Prostate gland (tissue), 2 donors: Measurements from ENCODE around the gene BECN2. TPM values are rescaled to one million over a fixed set of nuclear protein-coding genes. Genes with fewer than 3 reads are reported as not detected.

Source experiments
- DNase-seq: peaks from one replicate; pipeline ENCODE4 v3.0.0-alpha.2; 2019; ENCODE audit warnings: low spot score
- H3K27ac ChIP-seq, 2 donors: fragments of 200-600 bp; sonication (generic); 2 replicates each; pipeline ENCODE4 v1.5.1; 2017 to 2019
- H3K27me3 ChIP-seq: fragments of 200-600 bp; sonication (generic); replicated peaks from 2 replicates; pipeline ENCODE4 v1.5.1; 2019; ENCODE audit not compliant: insufficient read depth
- H3K36me3 ChIP-seq, 2 donors: fragments of 200-600 bp; sonication (generic); 1 replicate in 1 of 2; 2 replicates in 1 of 2; pipeline versions ENCODE4 v1.5.1 to v1.8.1; 2017 to 2019
- H3K4me1 ChIP-seq: fragments of 200-600 bp; sonication (generic); replicated peaks from 2 replicates; pipeline ENCODE4 v1.5.1; 2019
- H3K4me3 ChIP-seq, 2 donors: fragments of 200-600 bp; sonication (generic); 2 replicates each; pipeline ENCODE4 v1.5.1; 2017 to 2019
- H3K9me3 ChIP-seq: fragments of 200-600 bp; sonication (generic); 2 replicates; pipeline ENCODE4 v1.5.1; 2017
- CTCF ChIP-seq, 4 experiments: fragments of 200-600 bp in 2 of 4; fragments of 450-650 bp in 2 of 4; sonication (generic) in 2 of 4; IDR thresholded peaks; 1 replicate in 3 of 4; 2 replicates in 1 of 4; pipeline ENCODE4 v1.5.1; 2016 to 2019; ENCODE audit warnings: antibody characterized with exemption in 4 of 4, mild to moderate bottlenecking in 2 of 4, moderate library complexity in 2 of 4
- POLR2A ChIP-seq: fragments of 450-650 bp; IDR thresholded peaks from one replicate; pipeline ENCODE4 v1.6.1; 2016; ENCODE audit warnings: antibody characterized with exemption, mild to moderate bottlenecking
- POLR2AphosphoS5 ChIP-seq: sonication (generic); formaldehyde crosslinking; IDR thresholded peaks from one replicate; pipeline ENCODE4 v1.6.1; 2017; ENCODE audit warnings: antibody characterized with exemption
- WGBS: methylation state at CpG from one replicate; pipeline ENCODE4 v1.1.5; 2018; 5-methylcytosine and 5-hydroxymethylcytosine counted together
- intact Hi-C: fragments of 100-400 bp; cut with DNase I; formaldehyde crosslinking; loops from one replicate; pipeline ENCODE4 v1.14.2; 2022
- total RNA-seq, 2 donors: library from RNA; depleted of rRNA; stranded (reverse); fragments of >200 nt; gene quantifications; one replicate each; pipeline ENCODE4 v1.1.0, GENCODE V29; 2016

The BECN2 gene
- total RNA-seq, 2 donors from 2014 or later: not detected

GRCh38 chr1:241950390-241950789, 7.2 kb upstream of the BECN2 start:
- intact Hi-C loops: no loop called here
- Histone ChIP-seq H3K36me3 (no peaks in the 10 kb centered on the region), H3K4me3 (no peak overlapping the region), H3K4me1 (no peaks in the 10 kb centered on the region), H3K9me3 (no peaks in the 10 kb centered on the region), H3K27ac (no peak overlapping the region), H3K27me3 (no peaks in the 10 kb centered on the region)
- WGBS: 40% methylated on average over 5 of the region's 5 CpGs
- TF ChIP-seq CTCF (IDR thresholded peaks at IDR 0.05): no peak
- no peak for TF ChIP-seq POLR2AphosphoS5
- no peak for TF ChIP-seq POLR2A
- no peak for DNase-seq

- H3K4me1 ChIP-seq: no peaks in the 10 kb centered on the region
- no peak overlapping the region for H3K27ac ChIP-seq
- H3K36me3 ChIP-seq: no peaks in the 10 kb centered on the region
- TF ChIP-seq POLR2AphosphoS5: no peak
- TF ChIP-seq CTCF (IDR thresholded peaks at IDR 0.05): no peak
- no peaks in the 10 kb centered on the region for H3K27me3 ChIP-seq
- WGBS: 69% methylated on average over 2 of the region's 2 CpGs
- no peak for DNase-seq
- intact Hi-C loops: no loop called here
- no peak overlapping the region for H3K4me3 ChIP-seq
- H3K9me3 ChIP-seq: no peaks in the 10 kb centered on the region
Observed at GRCh38 chr1:241962153-241962552, 4.6 kb downstream of the BECN2 start.

GRCh38 chr1:241963722-241964121, 6.2 kb downstream of the BECN2 start:
- no peaks in the 10 kb centered on the region for H3K36me3 ChIP-seq
- TF ChIP-seq CTCF (IDR thresholded peaks at IDR 0.05) (no peak), POLR2AphosphoS5 (no peak), POLR2A (no peak)

GRCh38 chr1:241964550-241965282, 7.1 kb downstream of the BECN2 start:
- no peaks in the 10 kb centered on the region for H3K36me3 ChIP-seq
- H3K4me3 ChIP-seq: no peak overlapping the region
- no peaks in the 10 kb centered on the region for H3K27me3 ChIP-seq
- intact Hi-C loops: no loop called here
- 80% methylated on average over 8 of the region's 8 CpGs for WGBS
- H3K27ac ChIP-seq: no peak overlapping the region
- DNase-seq: no peak
- TF ChIP-seq POLR2A (no peak), CTCF (IDR thresholded peaks at IDR 0.05) (no peak), POLR2AphosphoS5 (no peak)
- H3K9me3 ChIP-seq: no peaks in the 10 kb centered on the region
- no peaks in the 10 kb centered on the region for H3K4me1 ChIP-seq

More at GRCh38 chr1:241963722-241964121, 6.2 kb downstream of the BECN2 start:
- no peak for DNase-seq
- Histone ChIP-seq H3K27me3 (no peaks in the 10 kb centered on the region), H3K9me3 (no peaks in the 10 kb centered on the region), H3K4me1 (no peaks in the 10 kb centered on the region), H3K4me3 (no peak overlapping the region), H3K27ac (no peak overlapping the region)
- intact Hi-C loops: no loop called here

GRCh38 chr1:241968611-241969010, 11.0 kb downstream of the BECN2 start:
- 46% methylated on average over 4 of the region's 4 CpGs for WGBS
- DNase-seq: no peak
- intact Hi-C loops: no loop called here
- TF ChIP-seq POLR2AphosphoS5: no peak
- no peak for TF ChIP-seq CTCF (IDR thresholded peaks at IDR 0.05)
- no peak for TF ChIP-seq POLR2A
- Histone ChIP-seq H3K4me3 (no peak overlapping the region), H3K27ac (no peak overlapping the region), H3K36me3 (no peaks in the 10 kb centered on the region), H3K4me1 (no peaks in the 10 kb centered on the region), H3K9me3 (no peaks in the 10 kb centered on the region), H3K27me3 (no peaks in the 10 kb centered on the region)
